CD14-positive monocyte (primary cell): ENCODE results near the gene NDP. TPM values are rescaled to one million over a fixed set of nuclear protein-coding genes. Genes with fewer than 3 reads are reported as not detected.

Experiments
- DNase-seq, 3 donors: peaks; one replicate each; pipeline ENCODE4 v3.0.0-alpha.2; 2011 to 2022
- H2AFZ ChIP-seq: 2 replicates; pipeline ENCODE4 v1.6.0; 2012; ENCODE audit warnings: mild to moderate bottlenecking, low read depth, low read length, inconsistent platforms; ENCODE audit not compliant: insufficient read depth, poor library complexity, severe bottlenecking
- H3K27ac ChIP-seq, 2 donors: 1 replicate in 1 of 2; 2 replicates in 1 of 2; pipeline ENCODE4 v1.5.1; 2012 to 2013; ENCODE audit warnings: low read length in 2 of 2, control low read depth in 1 of 2, inconsistent platforms in 1 of 2, low read depth in 1 of 2, mild to moderate bottlenecking in 1 of 2
- H3K27me3 ChIP-seq, 2 donors: one replicate each; pipeline versions ENCODE4 v1.6.0 to v1.6.1; 2011 to 2013; ENCODE audit warnings: low read length in 2 of 2; ENCODE audit not compliant: control insufficient read depth in 2 of 2, insufficient read depth in 2 of 2
- H3K36me3 ChIP-seq, 2 donors: replicated peaks in 1 of 2; 1 replicate in 1 of 2; 2 replicates in 1 of 2; pipeline versions ENCODE4 v1.5.1 to v1.6.1; 2012 to 2013; ENCODE audit warnings: low read length in 2 of 2, control low read depth in 1 of 2, inconsistent platforms in 1 of 2, mild to moderate bottlenecking in 1 of 2; ENCODE audit not compliant: insufficient read depth in 2 of 2, control insufficient read depth in 1 of 2
- H3K4me1 ChIP-seq, 2 donors: 1 replicate in 1 of 2; 2 replicates in 1 of 2; pipeline versions ENCODE4 v1.5.1 to v1.6.1; 2012 to 2013; ENCODE audit warnings: low read length in 2 of 2, control low read depth in 1 of 2, inconsistent platforms in 1 of 2, mild to moderate bottlenecking in 1 of 2, moderate library complexity in 1 of 2; ENCODE audit not compliant: insufficient read depth in 2 of 2, control insufficient read depth in 1 of 2
- H3K4me2 ChIP-seq: replicated peaks from 2 replicates; pipeline ENCODE3; 2012; ENCODE audit warnings: low read length, moderate library complexity, mild to moderate bottlenecking; ENCODE audit not compliant: poor library complexity, severe bottlenecking; ENCODE audit errors: extremely low read depth
- H3K4me3 ChIP-seq, 3 experiments: fragments of 200-600 bp in 1 of 3; sonication (generic) in 1 of 3; replicated peaks in 1 of 3; 1 replicate in 2 of 3; 2 replicates in 1 of 3; pipeline ENCODE4 v1.5.1; 2011 to 2013; ENCODE audit warnings: low read length in 3 of 3, mild to moderate bottlenecking in 3 of 3, control low read depth in 2 of 3, low read depth in 2 of 3, inconsistent platforms in 1 of 3, moderate library complexity in 1 of 3
- H3K79me2 ChIP-seq: 2 replicates; pipeline ENCODE4 v1.6.0; 2012; ENCODE audit warnings: mild to moderate bottlenecking, control low read depth, inconsistent platforms, low read length, moderate library complexity; ENCODE audit not compliant: insufficient read depth
- H3K9ac ChIP-seq: 2 replicates; pipeline ENCODE4 v1.6.0; 2017; ENCODE audit warnings: low read length, mild to moderate bottlenecking; ENCODE audit not compliant: insufficient read depth, poor library complexity, severe bottlenecking
- H3K9me3 ChIP-seq, 2 donors: replicated peaks in 1 of 2; 1 replicate in 1 of 2; 2 replicates in 1 of 2; pipeline versions ENCODE4 v1.5.1 to v1.6.1; 2012 to 2013; ENCODE audit warnings: low read length in 2 of 2, control low read depth in 1 of 2; ENCODE audit not compliant: control insufficient read depth in 1 of 2, insufficient read depth in 1 of 2
- H4K20me1 ChIP-seq: 2 replicates; pipeline ENCODE4 v1.6.0; 2012; ENCODE audit warnings: mild to moderate bottlenecking, low read length, control low read depth, moderate library complexity; ENCODE audit not compliant: insufficient read depth
- H3K27ac Mint-ChIP-seq, 7 donors: one replicate each; pipeline ENCODE4 v1.8.0; 2020; ENCODE audit warnings: mild to moderate bottlenecking in 7 of 7, mixed read lengths in 7 of 7, moderate library complexity in 6 of 7, inconsistent platforms in 2 of 7
- H3K27me3 Mint-ChIP-seq, 3 donors: one replicate each; pipeline ENCODE4 v1.8.0; 2021 to 2022; ENCODE audit warnings: low read depth in 3 of 3, mild to moderate bottlenecking in 3 of 3, mixed read lengths in 3 of 3, moderate library complexity in 3 of 3, inconsistent platforms in 1 of 3
- H3K36me3 Mint-ChIP-seq, 2 donors: one replicate each; pipeline ENCODE4 v1.8.0; 2020; ENCODE audit warnings: mixed read lengths in 2 of 2, inconsistent platforms in 1 of 2, mild to moderate bottlenecking in 1 of 2
- H3K4me1 Mint-ChIP-seq: one replicate; pipeline ENCODE4 v1.8.0; 2020; ENCODE audit warnings: mild to moderate bottlenecking, mixed read lengths
- H3K4me3 Mint-ChIP-seq, 2 donors: one replicate each; pipeline ENCODE4 v1.8.0; 2020; ENCODE audit warnings: mild to moderate bottlenecking in 2 of 2, mixed read lengths in 2 of 2, moderate library complexity in 1 of 2
- H3K9me3 Mint-ChIP-seq, 7 donors: one replicate each; pipeline ENCODE4 v1.8.0; 2020 to 2022; ENCODE audit warnings: mixed read lengths in 7 of 7, mild to moderate bottlenecking in 6 of 7, moderate library complexity in 6 of 7, inconsistent platforms in 2 of 7
- CTCF ChIP-seq: fragments of 200-600 bp; IDR thresholded peaks from one replicate; pipeline ENCODE4 v1.8.0; 2022; ENCODE audit warnings: antibody characterized with exemption, mild to moderate bottlenecking
- WGBS: methylation state at CpG from one replicate; pipeline ENCODE4 v1.1.5; 2013; ENCODE audit warnings: missing lambda C conversion rate; ENCODE audit not compliant: insufficient coverage; 5-methylcytosine and 5-hydroxymethylcytosine counted together
- intact Hi-C, 2 donors: fragments of 100-400 bp; cut with micrococcal nuclease; formaldehyde crosslinking; loops; one replicate each; pipeline versions ENCODE4 v1.15.0 to v1.15.1; 2023
- polyA plus RNA-seq, 3 donors: library from polyadenylated mRNA; depleted of rRNA in 1 of 3; unstranded in 2 of 3; stranded (reverse) in 1 of 3; fragments of 300-500 nt in 2 of 3; fragments of >200 nt in 1 of 3; fragmentation: Illumina TruSeq in 2 of 3; gene quantifications; 1 replicate in 2 of 3; 2 replicates in 1 of 3; pipeline ENCODE4 v1.2.3, GENCODE V29; 2012 to 2021

The NDP gene
- polyA plus RNA-seq, 3 donors: not detected

- Histone ChIP-seq H3K27ac (no peak overlapping the region), H3K9ac (no peak overlapping the region), H3K4me3 (no peak overlapping the region), H3K4me1 (no peaks in the 10 kb centered on the region), H3K79me2 (no peaks in the 10 kb centered on the region), H4K20me1 (no peaks in the 10 kb centered on the region), H2AFZ (no peak overlapping the region), H3K36me3 (no peaks in the 10 kb centered on the region), H3K4me2 (no peak overlapping the region), H3K27me3 (peaks cover 3 to 28% of the 10 kb centered on the region in 2 donors), H3K9me3 (no peaks in the 10 kb centered on the region)
- peaks cover 11 to 14% (median 11%) of the 10 kb centered on the region in 3 donors for H3K27me3 Mint-ChIP-seq
- DNase-seq: peak in 2 of 3 donors; percentile 2 to 12
- H3K4me1 Mint-ChIP-seq: peaks cover 6% of the 10 kb centered on the region
- no peaks in the 10 kb centered on the region for H3K36me3 Mint-ChIP-seq
- no peak overlapping the region for H3K27ac Mint-ChIP-seq
- TF ChIP-seq CTCF: peak; percentile 40
- H3K4me3 Mint-ChIP-seq: peak overlapping the region in 1 of 2 donors; percentile 55
- H3K9me3 Mint-ChIP-seq: peaks cover 0 to 2% (median 0%) of the 10 kb centered on the region in 7 donors
- 0% methylated on average over 5 of the region's 15 CpGs for WGBS
- intact Hi-C loops: no loop called here
These were observed 23.5 kb downstream of the NDP start for GRCh38 chrX:43949669-43950068.

DNA sequence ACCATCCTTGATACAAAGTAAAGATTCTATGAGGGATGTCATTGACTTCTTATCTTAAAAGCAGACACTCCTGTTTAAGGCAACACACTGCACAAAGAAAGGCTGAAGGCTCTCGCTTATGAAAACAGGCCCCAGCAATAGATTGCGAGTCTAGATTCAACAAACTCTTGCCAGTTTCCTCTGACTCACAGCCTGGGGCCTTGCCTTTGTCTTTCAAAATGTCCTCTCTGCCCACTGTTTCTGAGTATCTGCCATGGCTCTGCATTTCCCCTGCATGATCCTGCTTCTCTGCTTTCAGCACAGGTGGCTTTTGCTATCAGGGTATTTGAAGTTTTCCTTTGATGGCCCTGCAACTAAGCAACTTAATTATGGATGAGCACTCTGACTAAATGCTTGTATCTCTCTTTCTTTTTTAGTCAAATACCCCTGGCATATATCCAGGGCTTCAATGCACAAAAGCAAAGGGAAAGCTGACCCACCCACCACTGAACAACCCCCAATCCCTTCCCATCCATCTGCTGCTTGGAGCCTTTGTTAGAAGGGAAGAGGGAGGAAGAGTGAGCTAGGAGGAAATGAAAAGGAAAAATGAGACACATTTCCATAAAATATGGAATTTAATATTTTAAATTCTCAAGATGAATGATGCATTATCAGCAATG is 32.2 kb downstream of the NDP start:
- Mint-ChIP-seq H3K4me3 (no peak overlapping the region), H3K4me1 (peaks cover 7% of the 10 kb centered on the region), H3K36me3 (no peaks in the 10 kb centered on the region), H3K27me3 (peaks cover 1 to 24% (median 5%) of the 10 kb centered on the region in 3 donors), H3K9me3 (peaks cover 0 to 3% (median 0%) of the 10 kb centered on the region in 7 donors), H3K27ac (peak overlapping the region in 1 of 7 donors; percentile 61)
- H4K20me1 ChIP-seq: no peaks in the 10 kb centered on the region
- intact Hi-C loops: no loop called here
- TF ChIP-seq CTCF: no peak
- DNase-seq: no peak
- H3K79me2 ChIP-seq: no peaks in the 10 kb centered on the region
- no peak overlapping the region for H3K4me2 ChIP-seq
- H2AFZ ChIP-seq: no peak overlapping the region
- 63% methylated on average over 1 of the region's 2 CpGs for WGBS
- H3K9ac ChIP-seq: no peak overlapping the region
- H3K27me3 ChIP-seq: peaks cover 0 to 7% of the 10 kb centered on the region in 2 donors
- no peaks in the 10 kb centered on the region for H3K4me1 ChIP-seq
- no peak overlapping the region for H3K4me3 ChIP-seq
- no peaks in the 10 kb centered on the region for H3K9me3 ChIP-seq
- no peaks in the 10 kb centered on the region for H3K36me3 ChIP-seq
- H3K27ac ChIP-seq: no peak overlapping the region
